Measurements from ENCODE around the gene MRPS34.
A peak's percentile ranks its signal among the peaks of the same experiment; 100 is the strongest.

Gene MRPS34

GRCh38 chr16:1794221-1794871 lies 21.4 kb upstream of the MRPS34 start:
- no peak for DNase-seq

GRCh38 chr16:1793578-1794220 lies 20.8 kb upstream of the MRPS34 start, which contains the start of gene IGFALS:
Gene IGFALS, minus strand, starts transcription at chr16:1793705. Its CDS starts 53 bp downstream, at chr16:1793652.
- DNase-seq: no peak

GRCh38 chr16:1792836-1793577 lies 20.1 kb upstream of the MRPS34 start:
- DNase-seq: no peak

- DNase-seq: no peak
Measured at GRCh38 chr16:1791943-1792812, 19.2 kb upstream of the MRPS34 start.

- no peak for DNase-seq
Measured at GRCh38 chr16:1791256-1791942, 18.5 kb upstream of the MRPS34 start.

GRCh38 chr16:1790611-1791255 lies 17.8 kb upstream of the MRPS34 start:
- no peak for DNase-seq

- no peak for DNase-seq
Measured at GRCh38 chr16:1790261-1790610, 17.3 kb upstream of the MRPS34 start.

GRCh38 chr16:1789643-1790045 lies 16.7 kb upstream of the MRPS34 start:
- no peak for DNase-seq

GRCh38 chr16:1788708-1789100 lies 15.8 kb upstream of the MRPS34 start:
- no peak for DNase-seq

GRCh38 chr16:1788095-1788707 lies 15.3 kb upstream of the MRPS34 start:
- no peak for DNase-seq

- DNase-seq: no peak
Measured at GRCh38 chr16:1787322-1788094, 14.6 kb upstream of the MRPS34 start.

- DNase-seq: no peak
Measured at GRCh38 chr16:1787056-1787321, 14.1 kb upstream of the MRPS34 start.

GRCh38 chr16:1786242-1787055 lies 13.5 kb upstream of the MRPS34 start:
- no peak for DNase-seq

- no peak for DNase-seq
Measured at GRCh38 chr16:1785846-1786170, 12.9 kb upstream of the MRPS34 start.

- DNase-seq: no peak
Measured at GRCh38 chr16:1784977-1785845, 12.3 kb upstream of the MRPS34 start.

- peak; percentile 95 for DNase-seq
Measured at GRCh38 chr16:1782408-1783264, 9.7 kb upstream of the MRPS34 start, which contains the start of the genes NUBP2 and SPSB3. Gene NUBP2, plus strand, starts transcription at chr16:1782960. Its CDS starts 61 bp downstream, at chr16:1783021. Gene SPSB3, minus strand, starts transcription at chr16:1782571. Its CDS starts 1,088 bp downstream, at chr16:1781483.

- DNase-seq: peak; percentile 23
Measured at GRCh38 chr16:1781758-1782407, 8.9 kb upstream of the MRPS34 start.

Measured in T-helper 9 cell (primary cell).